ENCODE measurements around the gene MYDGF. TPM values are rescaled to one million over a fixed set of nuclear protein-coding genes. Genes with fewer than 3 reads are reported as not detected.

Gene MYDGF
- total RNA-seq, 1 experiment from 2014 or later: 128 TPM

GRCh38 chr19:4622695-4623421, 47.3 kb downstream of the MYDGF start:
- POLR2A ChIA-PET (ENCODE audit: low non-redundant PET): no interaction called here
- Histone ChIP-seq H3K9me3 (ENCODE audit: low read depth, low read length, poor library complexity, severe bottlenecking) (no peaks in the 10 kb centered on the region), H3K36me3 (ENCODE audit: insufficient read depth, low read length, poor library complexity, severe bottlenecking) (no peaks in the 10 kb centered on the region), H3K4me3 (ENCODE audit: low read depth, low read length, poor library complexity, severe bottlenecking) (no peak overlapping the region), H3K4me1 (ENCODE audit: insufficient read depth, low read length, poor library complexity, severe bottlenecking) (no peaks in the 10 kb centered on the region), H3K27ac (ENCODE audit: low read depth, low read length, poor library complexity, severe bottlenecking) (no peak overlapping the region), H3K27me3 (replicated peaks; ENCODE audit: insufficient read depth, low read depth, low read length, poor library complexity) (peaks cover 3% of the 10 kb centered on the region)
- intact Hi-C loops (cut with micrococcal nuclease; ENCODE audit: unreplicated experiment): no loop called here
- BruUV-seq (replicated peaks): no TSS peak
- DNase-seq (ENCODE audit: low spot score): no peak
- 0 out of 2 replicates have a peak, but pooled peaks have one; percentile 11 for TF ChIP-seq CTCF (conservative IDR thresholded peaks at IDR 0.05; ENCODE audit: low read depth, low read length)
- TF ChIP-seq EZH2 (IDR thresholded peaks at IDR 0.05; ENCODE audit: borderline replicate concordance, low read depth, low read length, poor library complexity, severe bottlenecking): no peak
- CTCF ChIA-PET: no interaction called here

- CTCF ChIA-PET: interaction anchor here (0.5 to 1.4 kb wide), 2 partner anchors 16 to 29 kb away, joined by 3 to 4 read pairs; no protein-coding TSS in a partner anchor
- H3K27ac ChIP-seq (ENCODE audit: low read depth, low read length, poor library complexity, severe bottlenecking): no peak overlapping the region
- no peaks in the 10 kb centered on the region for H3K4me1 ChIP-seq (ENCODE audit: insufficient read depth, low read length, poor library complexity, severe bottlenecking)
- H3K27me3 ChIP-seq (replicated peaks; ENCODE audit: insufficient read depth, low read depth, low read length, poor library complexity): peaks cover 3% of the 10 kb centered on the region
- POLR2A ChIA-PET (ENCODE audit: low non-redundant PET): no interaction called here
- no peaks in the 10 kb centered on the region for H3K36me3 ChIP-seq (ENCODE audit: insufficient read depth, low read length, poor library complexity, severe bottlenecking)
- DNase-seq (ENCODE audit: low spot score): no peak
- TF ChIP-seq EZH2 (IDR thresholded peaks at IDR 0.05; ENCODE audit: borderline replicate concordance, low read depth, low read length, poor library complexity, severe bottlenecking): no peak
- no peak for TF ChIP-seq CTCF (conservative IDR thresholded peaks at IDR 0.05; ENCODE audit: low read depth, low read length)
- H3K9me3 ChIP-seq (ENCODE audit: low read depth, low read length, poor library complexity, severe bottlenecking): no peaks in the 10 kb centered on the region
- no peak overlapping the region for H3K4me3 ChIP-seq (ENCODE audit: low read depth, low read length, poor library complexity, severe bottlenecking)
- no TSS peak for BruUV-seq (replicated peaks)
- intact Hi-C loops (cut with micrococcal nuclease; ENCODE audit: unreplicated experiment): no loop called here
Observed at GRCh38 chr19:4620675-4621074, 49.5 kb downstream of the MYDGF start.

- Histone ChIP-seq H3K4me1 (ENCODE audit: insufficient read depth, low read length, poor library complexity, severe bottlenecking) (no peaks in the 10 kb centered on the region), H3K27me3 (replicated peaks; ENCODE audit: insufficient read depth, low read depth, low read length, poor library complexity) (peaks cover 3% of the 10 kb centered on the region), H3K9me3 (ENCODE audit: low read depth, low read length, poor library complexity, severe bottlenecking) (no peaks in the 10 kb centered on the region), H3K36me3 (ENCODE audit: insufficient read depth, low read length, poor library complexity, severe bottlenecking) (no peaks in the 10 kb centered on the region), H3K4me3 (ENCODE audit: low read depth, low read length, poor library complexity, severe bottlenecking) (no peak overlapping the region), H3K27ac (ENCODE audit: low read depth, low read length, poor library complexity, severe bottlenecking) (no peak overlapping the region)
- intact Hi-C loops (cut with micrococcal nuclease; ENCODE audit: unreplicated experiment): no loop called here
- CTCF ChIA-PET: interaction anchor here (1.4 kb wide), 1 partner anchor 16 kb away, joined by 3 read pairs; no protein-coding TSS in a partner anchor
- POLR2A ChIA-PET (ENCODE audit: low non-redundant PET): no interaction called here
- TF ChIP-seq EZH2 (IDR thresholded peaks at IDR 0.05; ENCODE audit: borderline replicate concordance, low read depth, low read length, poor library complexity, severe bottlenecking): no peak
- TF ChIP-seq CTCF (conservative IDR thresholded peaks at IDR 0.05; ENCODE audit: low read depth, low read length): peak; percentile 29; the same call in 1 of the 2 replicates
- BruUV-seq (replicated peaks): no TSS peak
- no peak for DNase-seq (ENCODE audit: low spot score)
Observed at GRCh38 chr19:4619668-4620294, 50.4 kb downstream of the MYDGF start.
